GM12873 (cell line): ENCODE data around the gene MXRA7.

Experiments
- TF ChIP-seq, protein P1 (sequence below): IDR thresholded peaks from 2 replicates; pipeline ENCODE4 v1.5.1; 2012; ENCODE audit warnings: low read depth, mild to moderate bottlenecking, moderate library complexity, low read length, control low read depth; ENCODE audit not compliant: insufficient read depth; ENCODE audit errors: missing control alignments

Gene MXRA7

DNA sequence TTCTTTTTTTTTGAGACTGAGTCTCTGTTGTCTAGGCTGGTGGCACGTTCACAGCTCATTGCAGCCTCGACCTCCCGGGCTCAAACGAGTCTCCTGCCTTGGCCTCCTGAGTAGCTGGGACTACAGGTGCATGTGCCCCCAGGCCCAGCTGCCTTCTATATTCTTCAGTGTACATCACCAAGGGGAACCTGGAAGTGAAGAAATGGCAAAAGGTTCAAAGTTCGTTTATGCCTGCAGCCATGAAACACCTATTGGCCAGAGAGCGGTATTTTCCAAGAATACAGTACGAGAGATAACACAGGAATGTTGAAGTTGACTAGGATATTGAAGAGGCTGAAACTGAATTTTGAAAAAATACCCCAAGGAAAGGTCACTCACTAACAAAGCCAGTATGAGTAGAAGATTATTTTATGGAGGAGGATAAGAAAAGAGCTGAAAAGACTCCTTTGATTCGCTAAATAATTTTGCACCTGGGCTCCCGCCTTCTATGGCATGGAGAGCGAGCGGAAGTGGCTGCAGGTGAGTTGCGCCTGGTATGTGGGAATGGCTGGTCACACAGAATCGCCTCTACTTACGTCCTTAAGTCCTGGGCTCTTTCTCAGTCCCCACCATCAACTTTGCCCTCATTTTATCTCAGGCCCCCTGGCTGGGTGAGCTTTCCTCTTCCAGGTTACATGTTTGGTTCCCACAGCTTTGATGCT is 77.0 kb downstream of the MXRA7 start:
- TF ChIP-seq, protein P1, sequence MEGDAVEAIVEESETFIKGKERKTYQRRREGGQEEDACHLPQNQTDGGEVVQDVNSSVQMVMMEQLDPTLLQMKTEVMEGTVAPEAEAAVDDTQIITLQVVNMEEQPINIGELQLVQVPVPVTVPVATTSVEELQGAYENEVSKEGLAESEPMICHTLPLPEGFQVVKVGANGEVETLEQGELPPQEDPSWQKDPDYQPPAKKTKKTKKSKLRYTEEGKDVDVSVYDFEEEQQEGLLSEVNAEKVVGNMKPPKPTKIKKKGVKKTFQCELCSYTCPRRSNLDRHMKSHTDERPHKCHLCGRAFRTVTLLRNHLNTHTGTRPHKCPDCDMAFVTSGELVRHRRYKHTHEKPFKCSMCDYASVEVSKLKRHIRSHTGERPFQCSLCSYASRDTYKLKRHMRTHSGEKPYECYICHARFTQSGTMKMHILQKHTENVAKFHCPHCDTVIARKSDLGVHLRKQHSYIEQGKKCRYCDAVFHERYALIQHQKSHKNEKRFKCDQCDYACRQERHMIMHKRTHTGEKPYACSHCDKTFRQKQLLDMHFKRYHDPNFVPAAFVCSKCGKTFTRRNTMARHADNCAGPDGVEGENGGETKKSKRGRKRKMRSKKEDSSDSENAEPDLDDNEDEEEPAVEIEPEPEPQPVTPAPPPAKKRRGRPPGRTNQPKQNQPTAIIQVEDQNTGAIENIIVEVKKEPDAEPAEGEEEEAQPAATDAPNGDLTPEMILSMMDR = no peak

DNA sequence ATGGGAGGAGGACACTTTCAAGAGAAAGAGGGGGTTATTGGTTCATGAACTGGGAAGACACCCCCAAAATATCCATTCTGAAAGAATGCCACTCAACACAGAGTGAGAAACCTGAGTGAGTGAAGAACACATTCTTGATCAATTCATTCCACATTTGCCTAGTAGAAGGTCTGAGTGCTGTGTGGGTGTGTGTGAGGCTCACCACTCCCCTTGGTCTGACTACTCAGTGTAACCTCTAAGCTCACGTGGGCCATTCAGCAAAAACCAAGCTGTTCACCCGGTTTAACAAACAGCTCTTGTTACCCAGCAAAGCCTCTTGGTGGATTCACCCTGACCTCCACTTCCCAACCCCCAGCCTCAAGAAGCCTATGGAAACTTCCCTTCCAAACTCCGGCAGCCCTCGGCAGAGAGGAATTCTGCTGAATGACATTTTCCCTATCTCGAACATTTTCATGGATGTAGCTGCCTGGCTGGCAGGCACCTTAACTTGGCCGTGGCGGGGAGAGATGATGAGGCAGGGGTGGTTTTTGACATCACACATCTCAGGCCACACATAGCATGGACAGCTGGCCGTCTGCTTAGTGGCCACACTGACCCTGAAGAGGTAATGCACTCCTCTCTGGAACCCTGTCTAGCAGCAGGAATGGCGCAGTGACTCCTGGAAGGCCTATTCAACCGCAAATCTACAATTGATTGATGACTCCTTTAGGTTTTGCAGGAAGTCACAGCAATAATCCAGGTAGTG is 78.8 kb downstream of the MXRA7 start:
- TF ChIP-seq, protein P1 = no peak

DNA sequence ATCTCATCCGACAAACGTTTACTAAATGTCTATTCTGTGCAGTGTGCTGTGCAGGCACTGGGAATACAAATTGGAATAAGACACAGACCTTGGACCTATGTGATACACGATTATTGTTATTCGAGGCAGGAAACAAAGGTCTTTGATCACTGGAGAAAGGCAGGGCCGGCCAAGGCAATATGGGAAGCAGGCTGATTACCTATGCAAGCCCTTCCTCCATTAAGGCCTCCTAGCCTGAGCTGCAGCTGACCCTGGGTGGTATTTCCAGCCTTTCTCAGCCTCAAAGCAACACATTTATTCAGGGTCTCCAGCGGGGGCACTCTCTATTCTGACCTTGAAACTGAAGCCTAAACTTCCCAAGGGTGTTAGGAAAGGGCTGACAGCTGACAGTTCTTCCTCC is 80.6 kb downstream of the MXRA7 start:
- TF ChIP-seq, protein P1 = no peak
